Osteocyte (in vitro differentiated cells): ENCODE data around the gene ADRA1B. TPM values are rescaled to one million over a fixed set of nuclear protein-coding genes. Genes with fewer than 3 reads are reported as not detected.

Experiments used
- DNase-seq: peaks from one replicate; pipeline ENCODE4 v3.0.0; 2021; ENCODE audit warnings: mixed read lengths; ENCODE audit not compliant: unreplicated experiment; ENCODE audit errors: extremely low spot score
- H3K27ac Mint-ChIP-seq: one replicate; pipeline ENCODE4 v1.8.0; 2021; ENCODE audit warnings: mild to moderate bottlenecking, mixed read lengths; ENCODE audit not compliant: unreplicated experiment
- H3K27me3 Mint-ChIP-seq: one replicate; pipeline ENCODE4 v1.8.0; 2021; ENCODE audit warnings: mixed read lengths; ENCODE audit not compliant: unreplicated experiment
- H3K36me3 Mint-ChIP-seq: one replicate; pipeline ENCODE4 v1.8.0; 2021; ENCODE audit warnings: mixed read lengths; ENCODE audit not compliant: unreplicated experiment
- H3K4me1 Mint-ChIP-seq: one replicate; pipeline ENCODE4 v1.8.0; 2021; ENCODE audit warnings: mixed read lengths; ENCODE audit not compliant: unreplicated experiment
- H3K4me3 Mint-ChIP-seq: one replicate; pipeline ENCODE4 v1.8.0; 2021; ENCODE audit warnings: mild to moderate bottlenecking, moderate library complexity, mixed read lengths; ENCODE audit not compliant: unreplicated experiment
- H3K9me3 Mint-ChIP-seq: one replicate; pipeline ENCODE4 v1.8.0; 2021; ENCODE audit warnings: mixed read lengths; ENCODE audit not compliant: unreplicated experiment
- CTCF ChIP-seq: fragments of 200-600 bp; sonication (generic); IDR thresholded peaks from 2 replicates; pipeline ENCODE4 v1.5.0; 2021; ENCODE audit warnings: antibody characterized with exemption, mild to moderate bottlenecking, moderate library complexity
- total RNA-seq: library from RNA; stranded (reverse); gene quantifications from 2 replicates; pipeline ENCODE4 v1.2.1, GENCODE V29; 2021

The ADRA1B gene
- total RNA-seq, 1 donor from 2014 or later = 4.0 TPM

GRCh38 chr5:159905496-159905895 is 10.8 kb upstream of the ADRA1B start:
- H3K9me3 Mint-ChIP-seq = no peaks in the 10 kb centered on the region
- DNase-seq = no peak
- no peak overlapping the region for H3K4me3 Mint-ChIP-seq
- H3K4me1 Mint-ChIP-seq = peaks cover 43% of the 10 kb centered on the region
- H3K36me3 Mint-ChIP-seq = no peaks in the 10 kb centered on the region
- H3K27me3 Mint-ChIP-seq = no peaks in the 10 kb centered on the region
- no peak for TF ChIP-seq CTCF
- no peak overlapping the region for H3K27ac Mint-ChIP-seq

GRCh38 chr5:159906463-159906862 is 9.8 kb upstream of the ADRA1B start:
- H3K27ac Mint-ChIP-seq = no peak overlapping the region
- no peaks in the 10 kb centered on the region for H3K9me3 Mint-ChIP-seq
- H3K4me1 Mint-ChIP-seq = peaks cover 49% of the 10 kb centered on the region
- no peak for TF ChIP-seq CTCF
- no peaks in the 10 kb centered on the region for H3K36me3 Mint-ChIP-seq
- H3K4me3 Mint-ChIP-seq = no peak overlapping the region
- no peaks in the 10 kb centered on the region for H3K27me3 Mint-ChIP-seq
- no peak for DNase-seq

GRCh38 chr5:159906943-159907342 is 9.3 kb upstream of the ADRA1B start:
- DNase-seq = no peak
- TF ChIP-seq CTCF = no peak
- Mint-ChIP-seq H3K4me3 (no peak overlapping the region), H3K9me3 (no peaks in the 10 kb centered on the region), H3K27me3 (no peaks in the 10 kb centered on the region), H3K36me3 (no peaks in the 10 kb centered on the region), H3K27ac (no peak overlapping the region), H3K4me1 (peaks cover 54% of the 10 kb centered on the region)

GRCh38 chr5:159907689-159908590 is 8.3 kb upstream of the ADRA1B start:
- H3K4me3 Mint-ChIP-seq = no peak overlapping the region
- H3K9me3 Mint-ChIP-seq = no peaks in the 10 kb centered on the region
- no peak overlapping the region for H3K27ac Mint-ChIP-seq
- H3K4me1 Mint-ChIP-seq = peaks cover 56% of the 10 kb centered on the region
- H3K27me3 Mint-ChIP-seq = no peaks in the 10 kb centered on the region
- no peaks in the 10 kb centered on the region for H3K36me3 Mint-ChIP-seq
- TF ChIP-seq CTCF = no peak
- no peak for DNase-seq

GRCh38 chr5:159908591-159908940 is 7.7 kb upstream of the ADRA1B start:
- Mint-ChIP-seq H3K36me3 (no peaks in the 10 kb centered on the region), H3K27ac (no peak overlapping the region), H3K9me3 (no peaks in the 10 kb centered on the region), H3K4me3 (no peak overlapping the region), H3K27me3 (no peaks in the 10 kb centered on the region), H3K4me1 (peaks cover 62% of the 10 kb centered on the region)
- TF ChIP-seq CTCF = no peak
- no peak for DNase-seq
